Measurements from ENCODE around the gene PNMA6A.
"Not testable (repeated sequence)": the region's sequence is repeated elsewhere in the genome, so short reads cannot be mapped to it uniquely, and the experiment has no call there.

The PNMA6A gene

DNA sequence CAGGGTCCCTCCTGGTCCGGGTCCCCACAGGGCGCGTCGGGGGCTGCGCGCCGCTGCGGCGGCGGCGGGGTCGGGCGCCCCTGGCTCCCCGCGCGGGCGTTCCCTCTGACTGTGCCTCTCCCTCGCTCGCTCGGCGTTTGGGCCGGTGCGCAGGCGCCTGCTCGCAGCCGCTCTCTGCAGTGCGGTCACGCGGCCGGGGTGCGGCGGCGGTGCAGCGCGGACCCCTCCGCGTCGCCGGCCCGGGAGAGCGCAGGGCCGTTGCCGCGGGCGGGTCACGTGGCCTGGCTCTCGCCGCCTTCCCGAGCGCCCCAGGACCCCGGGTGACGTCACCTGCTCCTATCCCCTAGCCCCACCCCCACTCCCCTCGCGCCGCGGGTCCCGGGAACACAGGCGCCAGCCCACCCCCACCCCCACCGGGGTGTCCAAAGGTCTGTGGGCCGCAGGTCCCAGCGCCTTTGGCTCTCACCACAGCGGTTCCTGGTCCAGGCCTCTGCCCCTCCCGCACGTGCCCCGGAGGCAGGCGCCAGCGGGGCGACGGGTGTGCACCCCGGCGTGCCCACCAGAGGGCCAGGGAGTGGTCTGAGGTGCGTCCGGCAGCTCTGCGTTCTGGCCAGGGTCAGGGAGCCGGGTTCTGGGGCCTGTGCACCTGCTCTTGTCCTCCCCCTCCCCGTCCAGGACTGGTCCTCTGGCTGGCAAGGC is 5.3 kb downstream of the PNMA6A start:
- not testable (repeated sequence) for DNase-seq

DNA sequence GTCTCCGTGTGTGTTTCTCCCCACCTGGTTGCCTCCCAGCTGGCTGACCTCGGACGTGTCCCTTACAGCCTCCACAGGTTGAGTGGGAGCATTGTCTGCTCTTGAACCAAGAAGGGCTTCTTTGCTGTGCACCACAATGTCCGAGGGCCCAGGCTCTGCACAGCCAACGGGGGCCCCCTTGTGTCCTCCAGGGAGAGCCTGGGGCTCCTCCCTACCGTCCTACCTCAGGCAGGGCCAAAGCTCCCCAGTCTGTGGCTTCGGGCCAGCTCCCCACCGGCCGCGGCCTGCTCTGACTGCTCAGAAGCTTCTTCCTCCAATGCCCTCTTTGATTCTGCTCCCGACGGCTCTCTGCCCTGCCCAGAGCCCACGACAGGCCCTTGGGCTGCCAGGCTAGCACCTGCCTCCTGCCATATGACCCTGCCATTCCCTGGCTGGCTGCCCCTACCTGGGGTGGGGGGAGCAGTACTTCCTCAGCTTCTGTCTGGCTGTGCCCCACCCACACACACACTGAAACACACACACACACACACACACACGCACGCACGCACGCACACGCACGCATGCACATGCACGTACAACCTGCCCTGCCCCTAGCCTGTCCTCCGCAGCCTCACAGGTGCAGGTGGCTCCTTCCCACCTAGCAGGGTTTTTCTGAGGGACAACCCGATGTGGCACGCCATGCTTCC is 11.1 kb downstream of the PNMA6A start:
- DNase-seq = not testable (repeated sequence)

DNA sequence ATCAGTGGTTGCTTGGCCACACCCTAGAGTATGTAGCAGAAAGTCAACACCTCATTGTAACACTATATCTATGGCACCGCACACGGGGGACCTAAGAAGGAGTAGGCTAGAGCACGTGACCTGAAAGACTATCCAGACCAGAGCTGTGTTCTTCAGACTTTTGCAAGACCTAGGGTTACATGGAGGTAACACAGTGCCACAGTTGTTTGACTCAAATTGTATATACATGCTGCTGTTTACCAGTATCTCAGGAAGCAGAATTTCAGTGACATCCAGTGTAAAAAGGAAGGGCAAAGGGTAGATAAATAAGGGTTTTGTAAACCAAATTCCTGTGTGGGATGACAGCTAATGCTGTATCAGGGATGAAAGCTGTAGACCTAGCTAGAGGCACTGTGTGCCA is 30.2 kb downstream of the PNMA6A start:
- DNase-seq = no peak

DNA sequence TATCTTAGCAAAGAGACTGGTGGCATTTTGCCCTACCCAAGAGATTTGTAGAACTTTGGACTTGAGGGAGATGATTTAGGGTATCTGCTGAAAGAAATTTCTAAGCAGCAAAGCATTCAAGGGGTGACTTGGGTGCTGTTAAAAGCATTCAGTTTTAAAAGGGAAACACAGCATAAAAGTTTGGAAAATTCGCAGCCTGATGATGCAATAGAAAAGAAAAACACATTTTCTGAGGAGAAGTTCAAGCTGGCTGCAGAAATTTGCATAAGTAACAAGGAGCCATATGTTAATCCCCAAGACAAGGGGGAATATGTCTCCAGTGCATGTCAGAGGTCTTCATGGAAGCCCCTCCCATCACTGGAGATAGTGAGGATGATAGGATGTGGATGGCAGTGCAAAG is 32.7 kb downstream of the PNMA6A start:
- DNase-seq = not testable (repeated sequence)

DNA sequence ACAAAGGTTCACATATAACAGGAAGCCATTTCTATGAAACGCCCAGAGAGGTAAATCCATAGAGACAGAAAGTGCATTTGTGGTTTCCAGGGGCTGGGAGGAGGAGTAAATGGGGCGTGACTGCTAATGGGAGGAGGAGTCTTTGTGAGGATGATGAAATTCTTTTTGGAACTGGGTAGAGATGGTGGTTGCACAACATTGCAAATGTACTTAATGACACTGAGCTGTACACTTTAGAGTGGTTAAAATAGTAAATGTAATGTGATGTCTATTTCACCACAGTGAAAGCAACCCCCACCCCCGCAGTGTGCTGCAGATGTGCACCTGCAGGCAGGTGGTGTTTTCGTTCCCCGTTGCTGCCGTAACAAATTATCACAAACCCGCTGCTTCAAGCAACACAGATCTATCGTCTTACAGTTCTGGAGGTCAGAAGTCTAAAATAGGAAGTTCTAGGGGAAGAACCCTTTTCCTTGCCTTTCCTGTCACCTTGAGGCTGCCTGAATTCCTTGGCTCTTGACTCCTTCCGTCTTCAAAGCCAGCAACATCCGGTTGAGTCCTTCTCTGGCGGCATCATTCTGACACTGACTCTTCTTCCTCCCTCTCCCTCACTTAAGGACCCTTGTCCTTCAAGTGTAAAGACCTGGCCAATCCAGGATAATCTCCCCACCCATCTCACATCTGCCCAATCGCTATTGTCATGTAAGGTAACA is 34.0 kb downstream of the PNMA6A start:
- DNase-seq = not testable (repeated sequence)

DNA sequence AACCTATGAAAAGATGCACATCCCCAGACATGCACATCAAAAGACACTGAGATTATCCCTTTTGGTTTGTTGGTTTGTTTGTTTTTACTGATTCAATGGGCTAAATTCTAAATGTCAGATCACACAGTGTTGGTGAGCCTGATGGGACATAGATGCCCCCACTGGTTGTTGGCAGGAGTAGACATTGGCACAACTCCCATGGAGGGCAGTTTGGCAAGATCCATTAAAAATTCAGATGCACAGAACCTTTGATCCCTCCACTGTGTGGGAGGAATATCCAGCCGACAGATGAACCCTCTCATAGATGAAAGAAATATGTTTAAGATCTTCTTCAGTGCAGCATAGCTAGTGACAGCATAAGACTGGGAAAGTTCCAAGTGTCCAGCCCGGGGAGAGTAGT is 38.5 kb downstream of the PNMA6A start:
- DNase-seq = not testable (repeated sequence)

DNA sequence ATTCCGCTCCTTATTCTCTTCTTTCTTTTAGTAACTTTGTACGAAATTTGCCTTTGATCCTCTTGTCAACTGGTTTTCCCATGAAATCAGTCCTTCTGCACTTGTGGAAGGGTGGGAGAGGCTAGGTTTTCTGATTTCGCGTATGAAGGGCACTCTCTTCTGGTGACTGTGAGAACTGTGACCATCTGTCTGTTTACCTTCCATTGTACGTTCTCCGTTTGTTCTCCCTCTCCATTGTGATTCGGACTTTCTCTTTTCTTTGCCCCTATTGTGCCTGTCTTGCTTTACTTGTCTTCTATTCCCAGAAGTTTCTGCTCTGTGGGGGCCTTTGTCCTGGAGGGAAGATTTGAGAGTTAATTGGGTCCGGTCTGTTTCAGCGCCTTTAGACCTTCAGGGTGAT is 41.6 kb downstream of the PNMA6A start:
- not testable (repeated sequence) for DNase-seq

DNA sequence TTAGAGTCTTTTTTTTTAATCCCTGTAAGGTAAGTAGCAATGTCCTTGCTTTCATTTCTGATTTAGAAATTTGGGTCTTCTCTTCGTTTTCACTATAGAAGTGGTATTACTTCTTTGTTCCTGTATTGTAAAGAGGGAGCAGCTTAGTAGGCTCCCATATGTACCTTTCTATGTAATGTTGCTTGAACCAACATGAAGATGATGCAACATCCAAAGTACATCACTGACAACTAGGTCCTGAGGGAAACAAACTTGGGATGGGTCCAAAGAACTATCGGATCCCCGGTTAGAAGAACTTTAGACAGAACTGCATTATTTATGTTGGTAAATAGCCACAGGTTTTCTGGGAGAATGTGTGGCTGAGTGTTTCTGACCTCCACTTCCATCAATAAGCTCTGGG is 45.5 kb downstream of the PNMA6A start:
- not testable (repeated sequence) for DNase-seq

DNA sequence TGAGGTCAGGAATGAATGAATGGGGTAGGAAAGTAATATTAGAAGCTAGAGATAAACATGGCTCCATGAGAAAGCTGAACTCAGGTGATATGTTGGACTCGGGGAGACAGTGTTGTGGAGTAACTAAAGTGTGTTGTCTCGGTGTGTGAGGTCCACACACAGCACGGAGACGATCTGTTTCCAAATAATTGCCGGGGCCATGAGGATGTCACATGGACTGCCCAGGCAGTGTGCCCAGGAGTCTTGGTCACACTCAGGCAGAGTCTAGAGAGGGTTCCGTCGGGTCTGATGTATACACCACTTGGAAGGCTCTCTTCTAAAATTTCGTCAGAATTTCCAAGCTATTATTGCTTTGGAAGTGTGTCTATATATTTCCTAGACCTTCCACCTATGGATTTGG is 48.0 kb downstream of the PNMA6A start:
- not testable (repeated sequence) for DNase-seq

DNA sequence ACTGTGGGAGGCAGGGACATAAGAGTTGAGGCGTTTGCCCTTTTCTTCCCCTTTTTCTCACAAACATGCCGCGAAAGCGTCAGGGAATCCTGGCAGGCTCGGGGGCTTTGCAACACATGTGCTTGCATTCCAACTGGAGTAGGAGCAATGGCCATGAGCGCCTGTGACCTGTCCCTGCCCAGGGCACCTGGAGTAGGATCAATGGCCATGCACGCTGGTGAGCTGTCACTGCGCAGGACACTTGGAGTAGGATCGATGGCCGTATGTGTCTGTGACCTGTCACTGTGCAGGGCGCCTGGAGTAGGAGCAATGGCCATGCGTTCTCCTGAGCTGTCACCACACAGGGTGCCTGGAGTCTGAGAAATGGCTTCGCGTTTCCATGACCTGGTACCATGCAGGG is 51.2 kb downstream of the PNMA6A start:
- not testable (repeated sequence) for DNase-seq

All from T1000 (cell line).